H1 (cell line): ENCODE data around the gene MGMT. TPM values are rescaled to one million over a fixed set of nuclear protein-coding genes. Genes with fewer than 3 reads are reported as not detected.

ENCODE experiments used
- CTCF ChIA-PET: fragments of 300-600 bp; sonication (Branson Sonifier 250); formaldehyde crosslinking; loops from one replicate; lab custom pipeline; 2021; ENCODE audit not compliant: partially characterized antibody; lab: Charles Lee
- POLR2A ChIA-PET: fragments of 300-600 bp; sonication (Branson Sonifier 250); formaldehyde crosslinking; loops from one replicate; lab custom pipeline; 2021; ENCODE audit warnings: inconsistent platforms; ENCODE audit not compliant: partially characterized antibody; lab: Charles Lee
- DNase-seq, 2 experiments: peaks; one replicate each; pipeline versions ENCODE4 v3.0.0 to v3.0.0-alpha.2; 2010 to 2022; ENCODE audit warnings: low spot score in 2 of 2, low read depth in 1 of 2, mixed read lengths in 1 of 2
- FAIRE-seq: peaks from 2 replicates; lab custom pipeline; 2011; peaks lifted over from hg19 to GRCh38; lab: Jason Lieb, UNC
- H2AFZ ChIP-seq: 2 replicates; pipeline ENCODE4 v1.8.1; 2012; ENCODE audit warnings: low read length, inconsistent platforms
- H2AK5ac ChIP-seq: 2 replicates; pipeline ENCODE4 v1.6.1; 2013; ENCODE audit warnings: low read depth, low read length
- H2BK120ac ChIP-seq: replicated peaks from 2 replicates; pipeline ENCODE3; 2013; ENCODE audit warnings: low read depth, low read length, inconsistent platforms
- H2BK12ac ChIP-seq: 2 replicates; pipeline ENCODE4 v1.6.1; 2013; ENCODE audit warnings: low read depth, low read length
- H2BK15ac ChIP-seq: 2 replicates; pipeline ENCODE4 v1.6.1; 2013; ENCODE audit warnings: low read length
- H2BK20ac ChIP-seq: 2 replicates; pipeline ENCODE4 v1.6.1; 2013; ENCODE audit warnings: low read length
- H2BK5ac ChIP-seq: 2 replicates; pipeline ENCODE4 v1.6.1; 2013; ENCODE audit warnings: low read depth, low read length
- H3K14ac ChIP-seq: 2 replicates; pipeline ENCODE4 v1.6.1; 2013; ENCODE audit warnings: inconsistent platforms; ENCODE audit not compliant: insufficient read length
- H3K18ac ChIP-seq: 2 replicates; pipeline ENCODE4 v1.6.1; 2013; ENCODE audit warnings: low read length; ENCODE audit errors: extremely low read depth
- H3K23ac ChIP-seq: 2 replicates; pipeline ENCODE4 v1.6.1; 2013; ENCODE audit warnings: inconsistent platforms; ENCODE audit not compliant: insufficient read length
- H3K23me2 ChIP-seq: 2 replicates; pipeline ENCODE4 v1.6.1; 2013; ENCODE audit warnings: low read depth, low read length
- H3K27ac ChIP-seq: 2 replicates; pipeline ENCODE4 v1.6.1; 2011; ENCODE audit warnings: low read depth, low read length, inconsistent platforms
- H3K27me3 ChIP-seq, 4 experiments: replicated peaks in 1 of 4; 1 replicate in 1 of 4; 2 replicates in 3 of 4; pipeline versions ENCODE4 v1.6.1 to v1.8.1; 2011 to 2013; ENCODE audit warnings: low read length in 3 of 4, mild to moderate bottlenecking in 3 of 4, inconsistent platforms in 2 of 4, mixed read lengths in 2 of 4, moderate library complexity in 1 of 4; ENCODE audit not compliant: control insufficient read depth in 3 of 4, insufficient read depth in 3 of 4; ENCODE audit errors: extremely low read depth in 1 of 4
- H3K36me3 ChIP-seq, 4 experiments: 2 replicates each; pipeline versions ENCODE4 v1.6.1 to v1.8.1; 2011 to 2013; ENCODE audit warnings: mild to moderate bottlenecking in 4 of 4, low read length in 3 of 4, moderate library complexity in 2 of 4, control low read depth in 1 of 4, inconsistent platforms in 1 of 4; ENCODE audit not compliant: insufficient read depth in 4 of 4, control insufficient read depth in 2 of 4
- H3K4ac ChIP-seq: replicated peaks from 2 replicates; pipeline ENCODE3; 2013; ENCODE audit warnings: low read length, low read depth, mixed read lengths, inconsistent platforms; ENCODE audit not compliant: insufficient read length
- H3K4me1 ChIP-seq, 4 experiments: replicated peaks in 1 of 4; 1 replicate in 1 of 4; 2 replicates in 3 of 4; pipeline versions ENCODE4 v1.6.1 to v1.8.1; 2011 to 2013; ENCODE audit warnings: low read length in 3 of 4, inconsistent platforms in 2 of 4, mixed read lengths in 1 of 4; ENCODE audit not compliant: insufficient read depth in 4 of 4, control insufficient read depth in 3 of 4
- H3K4me2 ChIP-seq, 2 experiments: 2 replicates each; pipeline versions ENCODE4 v1.6.1 to v1.8.1; 2011 to 2013; ENCODE audit warnings: low read depth in 2 of 2, low read length in 2 of 2, control low read depth in 1 of 2, inconsistent platforms in 1 of 2, mild to moderate bottlenecking in 1 of 2; ENCODE audit not compliant: insufficient read depth in 1 of 2
- H3K4me3 ChIP-seq, 4 experiments: fragments of 200-600, 300-600 bp in 1 of 4; sonication (generic), shearing (Covaris generic), sonication (Bioruptor Twin) in 1 of 4; 2 replicates each; pipeline versions ENCODE4 v1.5.1 to v1.8.1; 2011 to 2016; ENCODE audit warnings: low read length in 4 of 4, low read depth in 3 of 4, control low read depth in 2 of 4, inconsistent platforms in 2 of 4, mild to moderate bottlenecking in 2 of 4, mixed read lengths in 1 of 4, moderate library complexity in 1 of 4; ENCODE audit not compliant: insufficient read depth in 2 of 4; ENCODE audit errors: extremely low read depth in 1 of 4
- H3K56ac ChIP-seq: replicated peaks from 2 replicates; pipeline ENCODE3; 2013; ENCODE audit warnings: low read depth, mild to moderate bottlenecking, mixed read lengths, low read length, inconsistent platforms; ENCODE audit not compliant: insufficient read length
- H3K79me1 ChIP-seq: 2 replicates; pipeline ENCODE4 v1.6.1; 2013; ENCODE audit warnings: low read depth, low read length, control low read depth
- H3K79me2 ChIP-seq, 2 experiments: 2 replicates each; pipeline versions ENCODE4 v1.6.1 to v1.8.1; 2012 to 2013; ENCODE audit warnings: low read length in 2 of 2, mild to moderate bottlenecking in 2 of 2, inconsistent platforms in 1 of 2; ENCODE audit not compliant: insufficient read depth in 2 of 2, control insufficient read depth in 1 of 2
- H3K9ac ChIP-seq, 4 experiments: replicated peaks in 1 of 4; 1 replicate in 1 of 4; 2 replicates in 3 of 4; pipeline versions ENCODE4 v1.6.1 to v1.8.1; 2011 to 2013; ENCODE audit warnings: low read depth in 3 of 4, low read length in 3 of 4, control low read depth in 2 of 4, mild to moderate bottlenecking in 2 of 4, moderate library complexity in 2 of 4, inconsistent platforms in 1 of 4; ENCODE audit errors: extremely low read depth in 1 of 4
- H3K9me3 ChIP-seq, 2 experiments: 2 replicates each; pipeline versions ENCODE4 v1.6.1 to v1.8.1; 2012 to 2013; ENCODE audit warnings: mild to moderate bottlenecking in 2 of 2, moderate library complexity in 2 of 2, control low read depth in 1 of 2, inconsistent platforms in 1 of 2, low read depth in 1 of 2, low read length in 1 of 2, mixed read lengths in 1 of 2; ENCODE audit not compliant: insufficient read depth in 2 of 2
- H4K20me1 ChIP-seq, 2 experiments: replicated peaks in 1 of 2; 2 replicates each; pipeline versions ENCODE3 to v1.8.1; 2011 to 2013; ENCODE audit warnings: inconsistent platforms in 2 of 2, low read length in 2 of 2, mild to moderate bottlenecking in 1 of 2; ENCODE audit not compliant: insufficient read depth in 2 of 2, control insufficient read depth in 1 of 2
- H4K5ac ChIP-seq: 2 replicates; pipeline ENCODE4 v1.6.1; 2013; ENCODE audit warnings: low read length, low read depth, mixed read lengths, inconsistent platforms; ENCODE audit not compliant: insufficient read length
- H4K8ac ChIP-seq: 2 replicates; pipeline ENCODE4 v1.8.0; 2013; ENCODE audit warnings: mild to moderate bottlenecking, moderate library complexity, low read length, inconsistent platforms; ENCODE audit not compliant: insufficient read depth; ENCODE audit errors: extremely low read depth
- H4K91ac ChIP-seq: replicated peaks from 2 replicates; pipeline ENCODE3; 2013; ENCODE audit warnings: low read length, mixed read lengths, inconsistent platforms; ENCODE audit not compliant: insufficient read length
- ASH2L ChIP-seq: fragments of 200-600, 300-600 bp; sonication (generic); IDR thresholded peaks from one replicate; pipeline ENCODE4 v1.7.1; 2017; ENCODE audit warnings: low read length
- WGBS, 2 experiments: shearing (Covaris generic) in 1 of 2; methylation state at CpG; one replicate each; pipeline versions ENCODE4 v1.1.6 to v1.1.7; 2013 to 2015; ENCODE audit warnings: low lambda C conversion rate in 2 of 2, mixed read lengths in 2 of 2, inconsistent platforms in 1 of 2, low coverage in 1 of 2, missing lambda C conversion rate in 1 of 2; ENCODE audit not compliant: insufficient replicate concordance in 2 of 2, insufficient coverage in 1 of 2, insufficient read length in 1 of 2; ENCODE audit errors: extremely low coverage in 1 of 2, missing lambda C conversion rate in 1 of 2; 5-methylcytosine and 5-hydroxymethylcytosine counted together
- polyA plus RNA-seq, 7 experiments: library from polyadenylated mRNA; depleted of rRNA in 3 of 7; stranded (reverse) in 5 of 7; unstranded in 2 of 7; fragments of >200 nt in 5 of 7; fragments of 200-250 nt in 2 of 7; gene quantifications; 1 replicate in 5 of 7; 2 replicates in 1 of 7; 4 replicates in 1 of 7; pipeline versions ENCODE4 v1.2.1 to v1.2.3, GENCODE V29; 2011 to 2013; ENCODE audit warnings: missing spikeins in 2 of 7, mixed read lengths in 2 of 7
- total RNA-seq: library from RNA; stranded (reverse); fragmentation: NEBNext Ultra II Directional; extraction: Animal tissue kit (Norgen Biotek cat#: 25700); gene quantifications from 2 replicates; pipeline ENCODE4 v1.2.1, GENCODE V29; 2021

Gene MGMT
- total and polyA plus RNA-seq, 2 of the 8 experiments (the other 6 are each of a cell fraction or from before 2014, with no cell fraction given): 9.9 to 10.7 TPM

- Histone ChIP-seq H4K91ac (no peak overlapping the region), H3K4me1 (no peaks in the 10 kb centered on the region), H3K36me3 (no peaks in the 10 kb centered on the region), H3K9ac (no peak overlapping the region), H3K79me2 (no peaks in the 10 kb centered on the region), H3K4me2 (no peak overlapping the region), H2AK5ac (no peak overlapping the region), H2BK20ac (no peak overlapping the region), H3K4ac (no peak overlapping the region), H2AFZ (no peak overlapping the region), H2BK120ac (no peak overlapping the region), H3K18ac (no peak overlapping the region), H3K23ac (no peak overlapping the region), H2BK12ac (no peak overlapping the region), H3K14ac (no peak overlapping the region), H4K5ac (no peak overlapping the region), H3K79me1 (no peaks in the 10 kb centered on the region), H2BK15ac (no peak overlapping the region), H3K4me3 (no peak overlapping the region), H4K20me1 (no peaks in the 10 kb centered on the region), H2BK5ac (no peak overlapping the region), H4K8ac (no peak overlapping the region), H3K9me3 (no peaks in the 10 kb centered on the region), H3K56ac (no peak overlapping the region), H3K27ac (no peak overlapping the region), H3K27me3 (no peaks in the 10 kb centered on the region; a peak in 1 of 7 replicates), H3K23me2 (no peaks in the 10 kb centered on the region)
- WGBS, 2 experiments: 85% methylated on average over 6 of the region's 6 CpGs; no CpG with 5 or more reads in 1 of the 2 experiments
- POLR2A ChIA-PET: no interaction called here
- CTCF ChIA-PET: no interaction called here
- FAIRE-seq: no peak
- DNase-seq: no peak
- no peak for TF ChIP-seq ASH2L
Measured at GRCh38 chr10:129426606-129427005, 40.4 kb upstream of the MGMT start.
